ENCODE measurements around the gene SYNJ1. TPM values are rescaled to one million over a fixed set of nuclear protein-coding genes. Genes with fewer than 3 reads are reported as not detected.
"Not testable (repeated sequence)": the region's sequence is repeated elsewhere in the genome, so short reads cannot be mapped to it uniquely, and the experiment has no call there.

The SYNJ1 gene, protein sequence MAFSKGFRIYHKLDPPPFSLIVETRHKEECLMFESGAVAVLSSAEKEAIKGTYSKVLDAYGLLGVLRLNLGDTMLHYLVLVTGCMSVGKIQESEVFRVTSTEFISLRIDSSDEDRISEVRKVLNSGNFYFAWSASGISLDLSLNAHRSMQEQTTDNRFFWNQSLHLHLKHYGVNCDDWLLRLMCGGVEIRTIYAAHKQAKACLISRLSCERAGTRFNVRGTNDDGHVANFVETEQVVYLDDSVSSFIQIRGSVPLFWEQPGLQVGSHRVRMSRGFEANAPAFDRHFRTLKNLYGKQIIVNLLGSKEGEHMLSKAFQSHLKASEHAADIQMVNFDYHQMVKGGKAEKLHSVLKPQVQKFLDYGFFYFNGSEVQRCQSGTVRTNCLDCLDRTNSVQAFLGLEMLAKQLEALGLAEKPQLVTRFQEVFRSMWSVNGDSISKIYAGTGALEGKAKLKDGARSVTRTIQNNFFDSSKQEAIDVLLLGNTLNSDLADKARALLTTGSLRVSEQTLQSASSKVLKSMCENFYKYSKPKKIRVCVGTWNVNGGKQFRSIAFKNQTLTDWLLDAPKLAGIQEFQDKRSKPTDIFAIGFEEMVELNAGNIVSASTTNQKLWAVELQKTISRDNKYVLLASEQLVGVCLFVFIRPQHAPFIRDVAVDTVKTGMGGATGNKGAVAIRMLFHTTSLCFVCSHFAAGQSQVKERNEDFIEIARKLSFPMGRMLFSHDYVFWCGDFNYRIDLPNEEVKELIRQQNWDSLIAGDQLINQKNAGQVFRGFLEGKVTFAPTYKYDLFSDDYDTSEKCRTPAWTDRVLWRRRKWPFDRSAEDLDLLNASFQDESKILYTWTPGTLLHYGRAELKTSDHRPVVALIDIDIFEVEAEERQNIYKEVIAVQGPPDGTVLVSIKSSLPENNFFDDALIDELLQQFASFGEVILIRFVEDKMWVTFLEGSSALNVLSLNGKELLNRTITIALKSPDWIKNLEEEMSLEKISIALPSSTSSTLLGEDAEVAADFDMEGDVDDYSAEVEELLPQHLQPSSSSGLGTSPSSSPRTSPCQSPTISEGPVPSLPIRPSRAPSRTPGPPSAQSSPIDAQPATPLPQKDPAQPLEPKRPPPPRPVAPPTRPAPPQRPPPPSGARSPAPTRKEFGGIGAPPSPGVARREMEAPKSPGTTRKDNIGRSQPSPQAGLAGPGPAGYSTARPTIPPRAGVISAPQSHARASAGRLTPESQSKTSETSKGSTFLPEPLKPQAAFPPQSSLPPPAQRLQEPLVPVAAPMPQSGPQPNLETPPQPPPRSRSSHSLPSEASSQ (N-terminal part only)
- total RNA-seq (10 to 100 TPM in 5 of 9 donors, 1 to 10 TPM in 4; 6.3 to 19.4 (median 12.1) TPM), polyA plus RNA-seq (10 to 100 TPM in 1 of 3 donors, 1 to 10 TPM in 2; 5.0 to 15.6 (median 9.7) TPM)
- long read RNA-seq, donor 1, result 0 reads
- long read RNA-seq, donor 2, result 0 reads
- long read RNA-seq, donor 3, result 0 reads
- long read RNA-seq, donor 4, partial matches to known transcripts, result 1 of 1 reads
- long read RNA-seq, donor 4, other reads (novel, unspliced or antisense), result 0 of 1 reads
- long read RNA-seq, donor 5, full-length matches to known transcripts, result 1 of 5 reads
- long read RNA-seq, donor 5, partial matches to known transcripts, result 3 of 5 reads
- long read RNA-seq, donor 5, other reads (novel, unspliced or antisense), result 1 of 5 reads
- long read RNA-seq, donor 6, partial matches to known transcripts, result 0 of 3 reads
- long read RNA-seq, donor 6, other reads (novel, unspliced or antisense), result 3 of 3 reads
- long read RNA-seq, donor 7, result 0 reads
- long read RNA-seq, donor 8, result 0 reads
- long read RNA-seq, donor 9, result 0 reads
- long read RNA-seq, donor 10, result 0 reads

GRCh38 chr21:32727687-32728455 lies at the start of gene SYNJ1:
Gene SYNJ1, minus strand, starts transcription at chr21:32728013. Its CDS starts 1,118 bp downstream, at chr21:32726895.
- H3K36me3 ChIP-seq (replicated peaks in 1 of 2), result no peaks in the 10 kb centered on the region
- H3K9me3 ChIP-seq (replicated peaks in 1 of 3), result no peaks in the 10 kb centered on the region
- H3K27ac ChIP-seq, result peak within 1 kb of the TSS; percentile 75 to 97 (median 93)
- DNase-seq, result peak; percentile 95 to 97 (median 96)
- no peaks in the 10 kb centered on the region for H3K27me3 ChIP-seq
- intact Hi-C loops (cut with DNase I), result no loop called here
- H3K4me3 ChIP-seq, result peak within 1 kb of the TSS; percentile 73 to 91 (median 78)
- TF ChIP-seq CTCF (IDR thresholded peaks at IDR 0.05) (no peak), POLR2A (IDR thresholded peaks at IDR 0.05) (peak; percentile 79 to 93)
- 0 to 1% (median 0%) methylated on average over 4 to 79 of the region's 79 CpGs for WGBS, 4 donors
- peaks cover 0 to 17% of the 10 kb centered on the region in 2 donors for H3K4me1 ChIP-seq (replicated peaks in 1 of 2)

- no peaks in the 10 kb centered on the region for H3K36me3 ChIP-seq (replicated peaks in 1 of 2)
- no peak overlapping the region for H3K27ac ChIP-seq
- intact Hi-C loops (cut with DNase I), result no loop called here
- WGBS, 4 donors, result 77 to 100% (median 100%) methylated on average over 1 of the region's 1 CpG
- no peak overlapping the region for H3K4me3 ChIP-seq
- peaks cover 13 to 15% of the 10 kb centered on the region in 2 donors for H3K4me1 ChIP-seq (replicated peaks in 1 of 2)
- no peaks in the 10 kb centered on the region for H3K27me3 ChIP-seq
- no peak for DNase-seq
- no peaks in the 10 kb centered on the region for H3K9me3 ChIP-seq (replicated peaks in 1 of 3)
- TF ChIP-seq CTCF (IDR thresholded peaks at IDR 0.05), result no peak
- TF ChIP-seq POLR2A (IDR thresholded peaks at IDR 0.05), result no peak
These were observed 49.5 kb upstream of the SYNJ1 start for GRCh38 chr21:32777269-32777668.

DNA sequence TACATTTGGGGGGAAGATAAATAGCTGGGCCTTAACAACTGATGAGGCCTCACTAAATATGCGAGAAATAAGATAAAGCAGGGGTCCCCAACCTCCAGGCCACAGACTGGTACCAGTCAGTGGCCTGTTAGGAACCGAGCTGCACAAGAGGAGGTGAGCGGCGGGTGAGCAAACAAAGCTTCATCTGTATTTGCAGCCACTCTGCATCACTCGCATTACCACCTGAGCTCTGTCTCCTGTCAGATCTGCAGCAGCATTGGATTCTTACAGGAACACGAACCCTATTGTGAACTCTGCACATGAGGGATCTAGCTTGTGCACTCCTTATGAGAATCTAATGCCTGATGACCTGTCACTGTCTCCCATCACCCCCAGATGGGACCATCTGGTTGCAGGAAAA lies 48.9 kb upstream of the SYNJ1 start:
- DNase-seq, result no peak
- TF ChIP-seq POLR2A (IDR thresholded peaks at IDR 0.05), result no peak
- TF ChIP-seq CTCF (IDR thresholded peaks at IDR 0.05), result no peak
- intact Hi-C loops (cut with DNase I), result no loop called here

DNA sequence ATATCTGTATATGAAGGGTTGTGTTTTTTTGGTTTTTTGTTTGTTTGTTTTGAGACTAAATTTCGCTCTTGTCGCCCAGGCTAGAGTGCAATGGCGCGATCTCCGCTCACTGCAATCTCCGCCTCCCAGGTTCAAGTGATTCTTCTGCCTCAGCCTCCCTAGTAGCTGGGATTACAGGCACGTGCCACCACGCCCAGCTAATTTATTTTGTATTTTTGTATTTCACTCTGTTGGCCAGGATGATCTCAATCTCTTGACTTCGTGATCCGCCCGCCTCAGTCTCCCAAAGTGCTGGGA lies 45.2 kb upstream of the SYNJ1 start:
- DNase-seq, result not testable (repeated sequence)
- peak overlapping the region in 3 of 4 donors; percentile 54 to 93 (median 74) for H3K4me3 ChIP-seq

More for the DNA sequence above, 48.9 kb upstream of the SYNJ1 start:
- Histone ChIP-seq H3K4me1 (replicated peaks in 1 of 2) (peaks cover 13 to 15% of the 10 kb centered on the region in 2 donors), H3K4me3 (no peak overlapping the region), H3K9me3 (replicated peaks in 1 of 3) (no peaks in the 10 kb centered on the region), H3K36me3 (replicated peaks in 1 of 2) (no peaks in the 10 kb centered on the region), H3K27ac (no peak overlapping the region), H3K27me3 (no peaks in the 10 kb centered on the region)
- WGBS, 4 donors, result 96 to 100% (median 97%) methylated on average over 6 of the region's 6 CpGs

More for the DNA sequence above, 45.2 kb upstream of the SYNJ1 start:
- intact Hi-C loops (cut with DNase I); H3K36me3 ChIP-seq (replicated peaks in 1 of 2); H3K9me3 ChIP-seq (replicated peaks in 1 of 3); H3K27me3 ChIP-seq: not testable (repeated sequence)
- Histone ChIP-seq H3K27ac (peak overlapping the region in 3 of 5 donors; percentile 76 to 93 (median 78)), H3K4me1 (replicated peaks in 1 of 2) (peaks cover 14 to 34% of the 10 kb centered on the region in 2 donors)
- 96 to 99% (median 97%) methylated on average over 11 of the region's 11 CpGs for WGBS, 4 donors
